Activated T-helper 1 cell treated with Interleukin-2 at 50 U/mL for 16 hours (primary cell): ENCODE data around the gene C22orf15.

Source experiments
- DNase-seq: peaks from one replicate; pipeline ENCODE4 v3.0.0-alpha.2; 2020; ENCODE audit warnings: low read depth

The C22orf15 gene

GRCh38 chr22:23750714-23751440 is 11.9 kb upstream of the C22orf15 start, which contains the start of gene ZNF70:
TSS of gene ZNF70 (minus strand) at chr22:23751112. CDS start at chr22:23745140, 5,972 bp downstream.
- DNase-seq = peak; percentile 82

- DNase-seq = no peak
These were observed 11.3 kb upstream of the C22orf15 start for GRCh38 chr22:23751441-23751996.

- no peak for DNase-seq
These were observed 10.6 kb upstream of the C22orf15 start for GRCh38 chr22:23752090-23752691.

GRCh38 chr22:23752750-23753149 is 10.0 kb upstream of the C22orf15 start:
- DNase-seq = no peak

- DNase-seq = no peak
These were observed 9.4 kb upstream of the C22orf15 start for GRCh38 chr22:23753385-23753784.

- DNase-seq = no peak
These were observed 8.4 kb upstream of the C22orf15 start, which contains the start of gene VPREB3 for GRCh38 chr22:23754220-23754919. TSS of gene VPREB3 (minus strand) at chr22:23754425. CDS start at chr22:23754363, 62 bp downstream.

- no peak for DNase-seq
These were observed 7.7 kb upstream of the C22orf15 start for GRCh38 chr22:23754980-23755636.

- DNase-seq = no peak
These were observed 7.1 kb upstream of the C22orf15 start for GRCh38 chr22:23755711-23756110.

- no peak for DNase-seq
These were observed 5.9 kb upstream of the C22orf15 start for GRCh38 chr22:23756891-23757290.

- no peak for DNase-seq
These were observed 3.2 kb upstream of the C22orf15 start for GRCh38 chr22:23759566-23759965.

- no peak for DNase-seq
These were observed 2.7 kb upstream of the C22orf15 start for GRCh38 chr22:23760056-23760455.

- DNase-seq = peak; percentile 41
These were observed 772 bp downstream of the C22orf15 start for GRCh38 chr22:23763579-23763945.

GRCh38 chr22:23763954-23764353 is 1.2 kb downstream of the C22orf15 start:
- no peak for DNase-seq

- DNase-seq = no peak
These were observed 2.4 kb downstream of the C22orf15 start for GRCh38 chr22:23764899-23765881.

GRCh38 chr22:23767303-23767672 is 4.5 kb downstream of the C22orf15 start:
- DNase-seq = no peak

- DNase-seq = peak; percentile 65
These were observed 5.1 kb downstream of the C22orf15 start, which contains the start of gene CHCHD10 for GRCh38 chr22:23767673-23768548. TSS of gene CHCHD10 (minus strand) at chr22:23767972. CDS start at chr22:23767874, 98 bp downstream.

GRCh38 chr22:23769321-23769965 is 6.7 kb downstream of the C22orf15 start:
- DNase-seq = no peak

- no peak for DNase-seq
These were observed 9.5 kb downstream of the C22orf15 start for GRCh38 chr22:23772315-23772648.
